Fibroblast of lung (primary cell): ENCODE measurements around the gene ANAPC2.

Experiments used
- EZH2 ChIP-seq: IDR thresholded peaks from 2 replicates; pipeline ENCODE4 v1.5.1; 2012; ENCODE audit warnings: low read length, control low read depth, mild to moderate bottlenecking; ENCODE audit errors: missing control alignments
- TF ChIP-seq, protein P1 (sequence below), 2 donors: IDR thresholded peaks in 1 of 2; conservative IDR thresholded peaks in 1 of 2; 1 replicate in 1 of 2; 2 replicates in 1 of 2; pipeline ENCODE4 v1.5.1; 2011 to 2012; ENCODE audit warnings: low read length in 2 of 2, control low read depth in 1 of 2, inconsistent platforms in 1 of 2, low read depth in 1 of 2, mild to moderate bottlenecking in 1 of 2

GRCh38 chr9:137198902-137199283 lies 10.5 kb upstream of the ANAPC2 start:
- TF ChIP-seq, protein P1, sequence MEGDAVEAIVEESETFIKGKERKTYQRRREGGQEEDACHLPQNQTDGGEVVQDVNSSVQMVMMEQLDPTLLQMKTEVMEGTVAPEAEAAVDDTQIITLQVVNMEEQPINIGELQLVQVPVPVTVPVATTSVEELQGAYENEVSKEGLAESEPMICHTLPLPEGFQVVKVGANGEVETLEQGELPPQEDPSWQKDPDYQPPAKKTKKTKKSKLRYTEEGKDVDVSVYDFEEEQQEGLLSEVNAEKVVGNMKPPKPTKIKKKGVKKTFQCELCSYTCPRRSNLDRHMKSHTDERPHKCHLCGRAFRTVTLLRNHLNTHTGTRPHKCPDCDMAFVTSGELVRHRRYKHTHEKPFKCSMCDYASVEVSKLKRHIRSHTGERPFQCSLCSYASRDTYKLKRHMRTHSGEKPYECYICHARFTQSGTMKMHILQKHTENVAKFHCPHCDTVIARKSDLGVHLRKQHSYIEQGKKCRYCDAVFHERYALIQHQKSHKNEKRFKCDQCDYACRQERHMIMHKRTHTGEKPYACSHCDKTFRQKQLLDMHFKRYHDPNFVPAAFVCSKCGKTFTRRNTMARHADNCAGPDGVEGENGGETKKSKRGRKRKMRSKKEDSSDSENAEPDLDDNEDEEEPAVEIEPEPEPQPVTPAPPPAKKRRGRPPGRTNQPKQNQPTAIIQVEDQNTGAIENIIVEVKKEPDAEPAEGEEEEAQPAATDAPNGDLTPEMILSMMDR (conservative IDR thresholded peaks at IDR 0.05 in 1 of 2, IDR thresholded peaks at IDR 0.05 in 1 of 2; ENCODE audit: low read depth in 1 of 2, low read length in 2 of 2): no peak
- TF ChIP-seq EZH2: no peak
